GM18951 (cell line): ENCODE measurements around the gene SLC25A26.

Source experiments
- POLR2A ChIP-seq: IDR thresholded peaks from 4 replicates; pipeline ENCODE4 v1.6.1; 2011; ENCODE audit warnings: mild to moderate bottlenecking; ENCODE audit not compliant: insufficient read length, insufficient read depth; ENCODE audit errors: extremely low read depth
- in situ Hi-C: fragments of 300-500 bp; cut with MboI; formaldehyde crosslinking; loops from one replicate; pipeline ENCODE4 v1.12.0; 2022; ENCODE audit warnings: low sequenced_read_pairs, mixed read lengths, inconsistent platforms; ENCODE audit not compliant: unreplicated experiment

SLC25A26 gene

DNA sequence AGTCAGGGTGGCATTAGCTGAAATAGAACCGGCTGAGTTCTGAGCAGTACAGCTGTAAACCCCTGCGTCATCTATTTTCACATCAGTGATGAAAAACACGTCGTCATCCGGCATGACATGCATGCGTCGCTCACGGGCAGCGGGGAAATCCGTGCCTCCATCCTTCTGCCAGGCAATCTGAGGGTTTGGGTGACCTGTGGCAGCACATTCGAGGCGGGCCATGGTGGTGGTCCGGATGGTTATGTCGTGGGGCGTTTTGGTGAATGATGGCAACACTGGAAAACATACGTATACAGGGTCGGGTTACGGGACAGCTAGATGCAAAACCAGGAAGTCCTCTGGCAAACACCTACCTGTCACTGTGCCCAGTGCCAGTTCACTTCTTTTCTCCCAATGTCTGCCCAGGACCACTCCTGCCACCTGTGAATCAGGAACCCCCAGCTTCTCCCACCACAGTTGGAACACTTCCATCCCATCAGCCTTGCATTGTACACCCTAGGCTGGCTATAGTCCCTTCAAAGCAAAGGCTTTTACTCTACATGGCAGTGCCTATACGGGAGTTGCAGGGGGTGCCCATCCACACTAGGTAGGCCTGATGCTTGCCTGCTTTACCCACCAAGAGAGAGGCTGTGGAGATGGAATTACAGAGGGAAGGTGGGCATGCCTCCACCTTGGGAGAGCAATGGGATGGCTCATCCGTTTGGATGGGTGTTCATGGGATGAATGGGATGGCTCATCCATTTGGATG lies 163.4 kb downstream of the SLC25A26 start:
- in situ Hi-C loops, result loop anchor here (25.0 kb wide), 1 partner anchor 97 kb away; no protein-coding TSS in a partner anchor
- TF ChIP-seq POLR2A, result no peak

DNA sequence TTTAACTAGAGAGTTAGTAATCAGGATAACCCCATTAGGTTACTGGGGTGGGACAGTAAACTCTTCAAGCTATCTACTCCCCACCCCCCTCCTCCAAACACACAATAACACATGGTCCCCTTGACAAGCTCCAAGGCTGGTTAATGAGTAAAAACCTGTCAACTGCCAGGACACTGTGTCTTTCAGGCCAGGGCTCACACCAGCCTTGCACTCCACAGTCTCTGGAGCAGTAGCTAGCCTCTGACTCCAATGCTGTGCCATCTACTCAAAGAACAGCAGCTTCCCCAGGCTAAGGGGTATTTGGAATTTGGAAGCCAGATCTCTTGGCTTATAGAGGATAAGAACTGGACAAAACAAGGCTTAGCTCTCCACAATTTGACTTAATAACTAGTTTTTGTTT lies 164.3 kb downstream of the SLC25A26 start:
- in situ Hi-C loops, result loop anchor here (25.0 kb wide), 1 partner anchor 98 kb away; no protein-coding TSS in a partner anchor
- TF ChIP-seq POLR2A, result no peak

DNA sequence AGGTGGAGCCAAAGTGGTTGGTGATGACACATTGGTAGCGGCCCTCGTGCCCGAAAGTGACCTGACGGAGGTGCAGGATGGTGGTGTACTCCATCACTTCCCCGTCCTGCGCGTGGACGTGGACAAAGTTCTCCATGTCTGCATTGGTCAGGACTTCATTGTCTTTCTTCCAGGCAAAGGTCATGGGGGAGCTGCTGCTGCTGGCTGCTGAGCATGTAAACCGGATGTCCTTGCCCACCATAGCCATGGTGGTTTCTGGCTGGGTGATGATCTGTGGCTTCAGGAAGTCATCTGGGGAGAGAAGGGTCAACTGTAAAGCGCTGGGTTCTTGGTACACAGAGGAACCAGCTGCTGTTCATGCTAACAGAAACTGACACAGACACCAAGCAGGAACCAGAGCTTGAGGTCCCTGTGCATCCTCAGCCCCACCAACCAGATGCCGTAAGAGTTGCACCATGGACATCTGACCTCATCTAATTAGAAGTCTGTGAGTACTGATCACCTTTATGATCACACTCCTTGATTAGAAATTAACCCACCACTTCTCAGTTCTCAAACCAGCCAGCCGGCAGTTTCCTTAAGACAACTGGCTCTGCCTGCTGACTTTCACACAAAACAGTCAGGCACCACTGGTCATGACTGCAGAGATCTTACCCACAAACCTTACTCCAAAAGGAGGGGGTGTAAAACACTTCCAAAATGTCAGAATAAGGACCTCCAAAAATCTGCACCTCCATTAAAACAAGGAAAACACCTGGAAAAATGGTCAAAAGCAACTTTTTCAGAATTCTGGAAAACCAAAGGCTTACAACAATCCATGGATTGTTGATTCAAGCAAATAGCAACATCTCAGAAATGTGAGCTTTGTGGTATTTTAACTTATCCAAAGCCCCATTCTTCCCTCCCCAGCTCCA lies 165.5 kb downstream of the SLC25A26 start:
- no peak for TF ChIP-seq POLR2A
- in situ Hi-C loops, result loop anchor here (25.0 kb wide), 1 partner anchor 99 kb away; no protein-coding TSS in a partner anchor

DNA sequence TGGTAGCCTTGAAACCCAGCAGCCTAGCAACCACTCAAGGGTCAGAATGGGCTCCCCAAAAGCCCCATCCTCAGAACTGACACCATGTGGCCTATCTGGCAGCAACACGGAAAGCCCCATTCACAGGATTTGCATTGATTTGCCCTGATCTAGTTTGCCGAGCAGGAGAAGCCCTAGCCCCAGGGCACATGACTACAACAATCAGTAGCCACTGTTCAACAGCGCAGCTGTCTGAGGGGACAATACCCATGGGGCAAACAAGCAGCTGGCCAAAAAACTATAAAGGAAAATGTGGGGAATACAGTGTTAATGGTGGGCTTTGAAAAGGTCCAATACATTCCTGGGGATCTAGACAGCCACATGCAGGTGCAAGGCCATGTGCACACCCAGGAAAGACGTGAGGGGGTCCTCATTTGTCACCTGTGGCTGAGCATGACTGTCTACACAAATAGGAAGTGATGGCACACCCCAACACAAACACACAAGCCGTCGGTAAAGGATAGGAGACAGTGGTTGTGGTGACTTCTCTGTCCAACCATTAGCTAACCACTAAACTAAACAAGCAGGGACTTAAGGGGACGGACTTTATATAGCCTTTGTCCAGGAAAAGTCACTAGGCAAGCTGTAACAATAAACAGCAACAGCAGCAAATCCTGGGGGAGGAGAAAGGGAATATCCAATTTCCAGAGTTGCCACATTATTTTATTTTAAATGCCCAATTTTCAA lies 166.3 kb downstream of the SLC25A26 start:
- in situ Hi-C loops, result loop anchor here (25.0 kb wide), 1 partner anchor 100 kb away; no protein-coding TSS in a partner anchor
- TF ChIP-seq POLR2A, result no peak

DNA sequence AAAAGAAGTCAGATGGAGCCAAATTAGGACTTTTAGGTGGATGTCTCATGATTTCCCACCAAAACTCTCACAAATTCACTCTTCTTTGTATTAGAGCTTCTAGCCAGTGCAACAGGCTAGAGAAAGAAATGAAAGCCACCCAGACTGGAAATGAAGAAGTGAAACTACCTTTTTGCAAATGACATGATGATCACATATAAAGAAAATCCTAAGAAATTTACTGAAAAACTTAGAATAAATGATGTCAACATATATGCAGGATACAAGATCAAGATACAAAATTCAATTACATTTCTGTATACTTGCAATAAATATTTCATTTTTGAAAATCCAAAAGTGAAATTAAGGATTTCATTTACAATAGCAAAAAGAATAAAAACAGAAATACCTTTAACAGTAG lies 169.2 kb downstream of the SLC25A26 start:
- in situ Hi-C loops, result loop anchor here (25.0 kb wide), 1 partner anchor 103 kb away; no protein-coding TSS in a partner anchor
- TF ChIP-seq POLR2A, result no peak

DNA sequence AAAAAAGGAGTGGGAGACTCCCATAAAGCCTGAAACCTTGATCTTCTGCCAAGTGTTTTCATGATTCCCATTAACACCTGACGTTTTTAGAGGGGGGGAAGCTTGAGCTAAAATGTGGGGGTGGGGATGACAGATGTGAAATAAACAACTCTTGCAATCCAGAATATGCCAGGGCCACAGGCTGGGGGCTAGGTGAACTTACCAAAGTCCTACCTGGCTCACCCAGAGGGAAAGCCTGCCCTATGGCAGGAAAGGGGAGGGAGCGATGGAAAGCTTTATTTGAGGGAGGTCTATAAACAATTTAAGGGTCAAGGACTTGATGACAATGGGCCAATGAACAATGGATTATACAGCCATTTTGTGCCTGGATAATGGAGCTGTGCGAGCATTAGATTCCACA lies 171.7 kb downstream of the SLC25A26 start:
- in situ Hi-C loops, result loop anchor here (25.0 kb wide), 1 partner anchor 105 kb away; no protein-coding TSS in a partner anchor
- TF ChIP-seq POLR2A, result no peak

DNA sequence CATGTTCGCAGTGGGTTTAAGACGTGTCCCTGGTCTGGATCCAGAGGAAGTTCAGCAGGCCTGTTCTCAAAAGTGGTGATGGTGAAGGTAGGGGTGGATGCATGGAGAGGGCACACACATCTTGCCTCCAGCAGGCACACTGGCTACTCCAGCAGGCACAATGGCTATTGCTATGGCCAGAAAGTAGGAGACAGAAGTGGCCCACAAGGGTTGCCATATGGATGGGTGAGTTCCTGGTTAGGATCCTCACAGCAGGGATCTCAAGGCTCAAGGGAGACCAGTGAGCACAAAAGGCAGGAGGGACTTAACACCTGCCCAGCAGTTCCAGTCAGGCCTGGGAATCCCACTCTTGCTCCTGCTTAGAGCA lies 172.1 kb downstream of the SLC25A26 start:
- TF ChIP-seq POLR2A, result no peak
- in situ Hi-C loops, result loop anchor here (25.0 kb wide), 1 partner anchor 106 kb away; no protein-coding TSS in a partner anchor

DNA sequence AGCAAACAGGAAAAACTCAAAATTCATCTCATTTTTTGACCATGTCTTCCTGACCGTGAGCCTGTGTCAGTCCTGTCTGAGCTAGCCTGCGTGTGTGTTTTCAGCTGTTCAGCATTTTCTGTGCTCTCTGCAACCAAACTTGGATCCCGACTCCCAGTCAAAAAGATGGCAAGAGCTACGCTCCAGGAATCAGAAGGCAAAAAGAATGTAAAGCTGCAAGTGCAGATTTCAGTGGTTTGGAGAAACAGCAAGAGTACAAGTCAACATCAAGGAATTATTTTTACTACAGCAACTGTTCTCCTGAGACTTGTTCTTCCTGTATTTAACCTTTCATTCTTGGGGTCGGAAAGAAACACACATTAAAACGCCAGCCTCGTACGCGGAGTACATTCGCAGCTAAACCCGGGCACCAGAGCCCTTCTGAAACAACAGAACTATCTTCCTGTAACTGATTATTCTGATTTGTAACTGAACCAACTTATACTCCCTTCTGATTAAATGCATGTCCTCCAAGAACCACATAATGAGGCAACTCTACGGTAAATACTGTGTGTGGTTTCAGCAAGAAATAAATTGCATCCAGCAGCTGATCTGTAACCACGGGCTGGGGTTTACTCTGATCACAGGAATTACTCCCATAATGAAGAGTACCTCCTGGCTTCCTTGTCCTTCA lies 172.7 kb downstream of the SLC25A26 start:
- TF ChIP-seq POLR2A, result no peak
- in situ Hi-C loops, result loop anchor here (25.0 kb wide), 1 partner anchor 106 kb away; no protein-coding TSS in a partner anchor

DNA sequence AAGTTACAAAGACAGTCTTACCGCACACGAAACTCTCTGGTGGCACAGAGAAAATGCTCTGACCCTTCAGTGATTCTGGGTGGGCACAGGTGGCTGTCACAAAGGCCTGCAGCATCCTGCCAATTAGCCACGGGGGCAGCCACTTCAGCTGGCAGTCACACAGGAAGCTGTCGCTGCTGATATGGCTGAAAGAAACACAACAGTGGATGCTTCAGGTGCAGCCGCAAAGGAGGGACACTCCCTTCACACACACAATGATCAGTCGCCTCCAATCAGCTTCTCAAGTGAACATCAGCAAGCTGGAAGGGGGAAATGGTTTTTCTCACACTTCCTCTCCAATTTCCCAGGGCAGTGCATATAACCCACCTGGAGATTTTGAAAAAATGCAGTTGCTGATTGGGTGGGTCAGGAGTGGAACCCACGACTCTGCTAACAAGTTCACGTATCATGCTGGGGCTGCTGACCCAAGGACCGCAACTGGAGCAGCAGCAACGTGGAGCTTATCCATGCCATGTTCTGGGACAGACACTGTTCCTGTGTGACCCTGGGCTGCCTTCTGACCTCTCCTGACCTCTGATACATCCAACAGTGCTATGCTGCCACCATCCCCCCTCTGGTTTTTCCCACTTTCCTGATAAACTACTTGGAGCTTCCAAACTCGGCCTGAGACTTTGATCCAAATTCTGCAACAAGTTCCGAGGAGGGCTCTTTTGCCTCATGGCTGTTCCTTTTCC lies 173.4 kb downstream of the SLC25A26 start:
- in situ Hi-C loops, result loop anchor here (25.0 kb wide), 1 partner anchor 107 kb away; no protein-coding TSS in a partner anchor
- TF ChIP-seq POLR2A, result no peak

DNA sequence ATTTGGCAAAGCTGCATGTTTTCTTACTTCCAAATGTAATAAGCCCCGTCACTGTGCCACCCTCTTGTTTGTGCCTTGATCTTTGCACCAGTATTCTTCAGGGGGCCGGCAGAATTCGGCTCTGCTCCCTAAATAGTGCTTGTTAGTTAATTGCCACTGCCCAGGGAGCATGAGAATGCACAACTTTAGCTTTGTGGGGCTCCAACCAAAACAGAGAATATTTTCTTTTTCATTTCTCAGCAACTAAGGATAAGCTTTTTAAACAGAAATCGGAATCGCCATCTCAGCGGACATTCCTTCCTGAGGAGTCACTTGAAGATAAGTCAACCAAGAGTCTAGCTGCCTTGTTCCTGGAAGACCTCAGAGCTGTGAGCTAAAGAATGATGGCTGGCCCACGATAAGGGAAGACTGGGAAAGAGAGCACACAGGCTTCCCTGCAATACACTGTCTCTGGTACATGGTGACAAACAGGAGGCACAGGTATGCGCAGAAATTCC lies 174.0 kb downstream of the SLC25A26 start:
- no peak for TF ChIP-seq POLR2A
- in situ Hi-C loops, result loop anchor here (25.0 kb wide), 1 partner anchor 108 kb away; no protein-coding TSS in a partner anchor

DNA sequence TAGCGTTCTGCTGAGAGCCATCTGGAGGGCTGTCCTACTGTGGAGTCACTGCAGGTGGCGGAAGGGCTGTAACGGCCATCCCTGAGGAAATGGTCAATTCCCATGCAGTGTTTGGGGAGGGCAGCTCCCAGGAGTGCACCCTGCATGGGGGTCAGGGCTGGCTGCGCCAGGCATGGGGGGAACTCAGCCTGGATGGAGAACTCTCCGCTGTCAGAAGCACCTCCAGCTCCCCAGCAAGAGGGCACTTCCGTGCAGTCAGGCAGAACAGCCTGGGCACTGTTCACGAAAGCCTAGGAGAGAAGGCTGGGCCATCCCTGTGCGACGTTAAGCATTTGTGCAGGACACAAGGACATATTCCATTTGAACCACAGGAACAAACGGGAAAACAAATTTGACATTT lies 174.8 kb downstream of the SLC25A26 start:
- in situ Hi-C loops, result loop anchor here (25.0 kb wide), 1 partner anchor 108 kb away; no protein-coding TSS in a partner anchor
- TF ChIP-seq POLR2A, result no peak

DNA sequence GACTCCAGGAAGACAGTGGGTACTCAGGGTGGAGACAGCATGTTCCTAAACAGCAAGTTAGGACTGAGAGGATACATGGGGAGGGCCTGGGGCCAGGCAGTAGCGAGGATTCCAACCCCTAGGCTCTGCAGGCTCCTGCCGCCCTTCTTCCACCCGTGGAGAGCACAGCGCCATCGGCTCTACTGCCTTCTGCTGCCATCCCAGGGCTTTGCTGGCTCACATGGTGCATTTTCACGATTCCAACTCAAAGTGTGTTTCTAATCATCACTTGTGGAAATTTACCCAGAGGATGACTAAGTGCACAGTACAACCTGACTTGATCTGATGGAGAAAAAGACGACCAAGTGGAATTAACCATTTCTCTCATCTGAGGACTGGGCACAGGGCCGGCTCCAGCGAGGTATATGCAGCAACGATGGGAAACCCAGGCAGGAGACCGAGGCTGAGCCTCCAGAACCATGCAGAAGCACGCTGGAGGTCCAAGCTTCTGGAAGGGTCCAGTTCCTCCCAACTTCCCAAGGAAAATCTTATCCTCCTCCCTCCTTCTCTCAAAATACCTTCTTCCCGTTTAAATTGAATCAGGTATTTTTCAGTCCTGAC lies 175.5 kb downstream of the SLC25A26 start:
- no peak for TF ChIP-seq POLR2A
- in situ Hi-C loops, result loop anchor here (25.0 kb wide), 1 partner anchor 109 kb away; no protein-coding TSS in a partner anchor
